ENCODE measurements around the gene GDNF.

DNA sequence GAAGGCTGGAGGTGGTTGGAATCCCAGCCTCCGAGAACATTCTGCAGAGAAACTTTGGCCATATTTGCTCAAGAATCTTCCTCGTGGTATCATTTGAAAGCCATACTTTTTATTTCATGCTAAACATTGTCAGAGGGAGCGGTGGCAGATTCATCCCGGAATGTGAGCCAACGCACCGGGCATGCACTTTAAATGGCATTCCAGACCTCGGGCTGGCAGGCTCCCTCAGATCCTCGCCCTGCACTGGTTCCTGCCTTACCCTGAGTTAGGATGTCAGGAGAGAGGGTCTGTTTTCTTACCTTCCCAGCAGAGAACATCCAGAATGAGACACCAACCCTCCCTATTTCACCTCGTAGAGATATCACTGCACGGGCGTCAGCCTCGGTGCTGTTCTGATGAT is 33.8 kb downstream of the GDNF start:
- TF ChIP-seq, protein P1, sequence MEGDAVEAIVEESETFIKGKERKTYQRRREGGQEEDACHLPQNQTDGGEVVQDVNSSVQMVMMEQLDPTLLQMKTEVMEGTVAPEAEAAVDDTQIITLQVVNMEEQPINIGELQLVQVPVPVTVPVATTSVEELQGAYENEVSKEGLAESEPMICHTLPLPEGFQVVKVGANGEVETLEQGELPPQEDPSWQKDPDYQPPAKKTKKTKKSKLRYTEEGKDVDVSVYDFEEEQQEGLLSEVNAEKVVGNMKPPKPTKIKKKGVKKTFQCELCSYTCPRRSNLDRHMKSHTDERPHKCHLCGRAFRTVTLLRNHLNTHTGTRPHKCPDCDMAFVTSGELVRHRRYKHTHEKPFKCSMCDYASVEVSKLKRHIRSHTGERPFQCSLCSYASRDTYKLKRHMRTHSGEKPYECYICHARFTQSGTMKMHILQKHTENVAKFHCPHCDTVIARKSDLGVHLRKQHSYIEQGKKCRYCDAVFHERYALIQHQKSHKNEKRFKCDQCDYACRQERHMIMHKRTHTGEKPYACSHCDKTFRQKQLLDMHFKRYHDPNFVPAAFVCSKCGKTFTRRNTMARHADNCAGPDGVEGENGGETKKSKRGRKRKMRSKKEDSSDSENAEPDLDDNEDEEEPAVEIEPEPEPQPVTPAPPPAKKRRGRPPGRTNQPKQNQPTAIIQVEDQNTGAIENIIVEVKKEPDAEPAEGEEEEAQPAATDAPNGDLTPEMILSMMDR (conservative IDR thresholded peaks at IDR 0.05; ENCODE audit: low read depth, low read length) = no peak
- no peak for TF ChIP-seq EZH2 (IDR thresholded peaks at IDR 0.05; ENCODE audit: borderline replicate concordance, low read depth, low read length, poor library complexity, severe bottlenecking)

Measured in A673 (cell line).